KG1 (cell line): Measurements from ENCODE around the gene VSNL1.

Experiments
- DNase-seq: peaks from one replicate; lab custom pipeline; 2025; lab: John Stamatoyannopoulos, UW

The VSNL1 gene

DNA sequence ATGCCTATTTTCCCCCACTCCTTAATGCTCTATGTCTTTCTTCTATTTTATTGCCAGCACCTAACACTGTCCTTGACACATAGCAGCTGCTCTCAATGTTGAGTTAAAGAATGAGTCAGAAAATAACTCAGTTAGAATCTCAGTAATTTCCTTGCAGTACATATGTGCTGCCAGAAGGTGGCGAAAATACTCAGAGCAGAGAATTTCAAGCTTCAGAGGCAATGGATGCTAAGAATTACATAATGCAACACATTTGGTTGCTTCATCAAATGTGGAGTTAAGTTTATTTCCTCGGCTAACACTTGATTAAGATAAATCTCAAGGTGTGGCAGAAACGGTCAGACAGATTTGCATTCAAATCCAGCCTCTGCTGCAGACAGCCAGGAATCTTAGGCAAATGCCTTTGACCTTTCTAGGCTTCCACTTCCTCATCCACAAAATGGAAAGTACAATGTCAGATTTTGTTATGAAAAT, 105.6 kb downstream of the VSNL1 start:
- DNase-seq, result peak; percentile 37

- DNase-seq, result no peak
Observed at GRCh38 chr2:17646838-17647701, 106.6 kb downstream of the VSNL1 start.

DNA sequence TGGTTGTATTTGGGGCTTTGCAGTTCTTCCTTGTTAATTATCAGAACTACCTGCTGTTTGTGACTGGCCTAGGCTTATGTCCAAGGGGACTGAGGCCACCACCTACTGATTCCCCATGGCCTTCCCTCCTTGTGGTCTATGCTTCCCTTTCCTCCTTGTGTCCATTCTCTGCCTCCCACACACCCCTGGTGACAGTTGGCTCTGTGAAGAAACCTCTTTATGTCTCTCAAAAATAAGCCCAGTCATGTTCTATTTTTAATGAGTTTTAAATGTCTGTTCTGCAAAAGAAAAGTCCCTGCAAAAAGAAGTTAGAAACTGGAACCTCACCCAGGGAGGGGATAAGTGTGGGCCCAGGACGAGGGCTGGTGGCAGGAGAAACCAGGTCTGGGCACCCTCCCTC, 108.1 kb downstream of the VSNL1 start:
- no peak for DNase-seq

GRCh38 chr2:17649026-17649425, 108.5 kb downstream of the VSNL1 start:
- no peak for DNase-seq

GRCh38 chr2:17652681-17653394, 112.3 kb downstream of the VSNL1 start:
- DNase-seq, result no peak

DNA sequence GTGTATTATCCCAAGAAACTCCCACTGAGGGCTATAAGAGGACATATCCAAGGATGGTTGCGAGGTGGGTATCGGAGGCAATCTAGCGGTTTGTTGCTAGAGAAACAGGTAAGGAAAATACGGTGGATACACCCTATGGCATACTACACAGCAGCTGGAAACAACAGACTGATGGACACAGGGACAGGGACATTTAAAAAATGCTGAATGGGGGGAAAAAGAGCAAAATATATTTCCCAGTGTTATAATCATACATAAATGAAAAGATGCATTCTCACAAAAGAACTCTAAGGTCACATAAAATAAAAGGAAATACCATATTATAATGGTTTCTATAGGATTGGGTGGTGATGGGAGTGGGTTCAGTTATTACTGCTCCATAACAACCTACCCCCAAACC, 117.3 kb downstream of the VSNL1 start:
- no peak for DNase-seq

- DNase-seq, result no peak
Observed at GRCh38 chr2:17658251-17658843, 117.9 kb downstream of the VSNL1 start.

DNA sequence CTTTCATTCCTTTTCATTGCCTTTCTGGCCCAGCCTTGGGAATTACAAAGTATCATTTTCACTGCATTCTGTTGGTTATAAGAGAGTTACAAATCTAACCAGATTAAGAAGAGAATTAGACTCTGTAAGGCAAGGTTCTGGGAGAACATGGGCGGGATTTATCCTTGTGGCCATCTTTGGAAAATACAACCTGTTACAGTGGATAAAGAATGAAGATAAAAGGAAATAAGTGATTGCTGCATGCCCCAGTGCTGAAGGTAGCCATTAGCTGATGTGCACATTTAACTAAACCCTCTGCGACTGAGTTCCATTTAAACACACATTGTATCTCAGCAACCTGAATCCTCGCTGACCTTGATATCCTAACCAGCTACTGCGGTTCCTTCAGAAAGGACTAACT, 119.7 kb downstream of the VSNL1 start:
- DNase-seq, result no peak

DNA sequence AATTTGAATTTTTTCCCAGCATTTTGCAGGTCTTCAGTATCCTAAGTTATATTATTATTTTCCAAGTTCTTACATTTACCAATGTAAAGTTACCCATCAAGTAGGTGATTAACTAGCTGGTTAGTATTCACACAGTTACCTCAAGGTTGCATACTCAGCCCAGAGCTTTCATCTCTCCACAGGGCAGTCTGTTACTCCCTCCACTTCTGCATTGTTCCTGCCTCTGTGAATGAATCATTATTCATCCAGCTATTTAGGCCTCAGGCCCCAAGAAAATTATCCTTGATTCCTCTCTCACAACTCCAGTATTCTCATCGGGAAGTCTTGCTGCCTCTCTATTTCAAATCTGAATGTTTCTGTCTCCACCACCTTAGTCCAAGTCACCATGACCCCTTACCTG, 121.0 kb downstream of the VSNL1 start:
- no peak for DNase-seq

GRCh38 chr2:17662723-17663122, 122.2 kb downstream of the VSNL1 start:
- no peak for DNase-seq

DNA sequence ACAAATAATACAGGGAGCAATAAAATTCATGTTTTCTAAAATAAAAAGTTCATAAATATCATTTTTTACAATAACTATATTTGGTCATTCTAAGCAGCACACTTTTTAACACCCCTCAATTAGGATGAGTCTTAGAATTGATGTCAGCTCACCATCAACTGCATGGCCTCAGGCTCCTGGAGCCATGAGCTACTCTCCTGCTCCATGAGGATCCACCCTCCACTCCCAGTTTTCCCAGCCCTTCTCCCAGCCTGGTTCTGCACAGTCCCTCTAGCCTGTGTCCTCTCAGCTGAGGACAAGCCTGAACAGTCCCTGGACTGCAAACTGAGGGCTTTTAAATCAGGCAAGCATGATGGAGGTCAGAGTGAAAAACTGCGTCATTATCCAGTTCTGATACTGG, 124.0 kb downstream of the VSNL1 start:
- no peak for DNase-seq

- DNase-seq, result no peak
Observed at GRCh38 chr2:17667898-17668297, 127.4 kb downstream of the VSNL1 start.

DNA sequence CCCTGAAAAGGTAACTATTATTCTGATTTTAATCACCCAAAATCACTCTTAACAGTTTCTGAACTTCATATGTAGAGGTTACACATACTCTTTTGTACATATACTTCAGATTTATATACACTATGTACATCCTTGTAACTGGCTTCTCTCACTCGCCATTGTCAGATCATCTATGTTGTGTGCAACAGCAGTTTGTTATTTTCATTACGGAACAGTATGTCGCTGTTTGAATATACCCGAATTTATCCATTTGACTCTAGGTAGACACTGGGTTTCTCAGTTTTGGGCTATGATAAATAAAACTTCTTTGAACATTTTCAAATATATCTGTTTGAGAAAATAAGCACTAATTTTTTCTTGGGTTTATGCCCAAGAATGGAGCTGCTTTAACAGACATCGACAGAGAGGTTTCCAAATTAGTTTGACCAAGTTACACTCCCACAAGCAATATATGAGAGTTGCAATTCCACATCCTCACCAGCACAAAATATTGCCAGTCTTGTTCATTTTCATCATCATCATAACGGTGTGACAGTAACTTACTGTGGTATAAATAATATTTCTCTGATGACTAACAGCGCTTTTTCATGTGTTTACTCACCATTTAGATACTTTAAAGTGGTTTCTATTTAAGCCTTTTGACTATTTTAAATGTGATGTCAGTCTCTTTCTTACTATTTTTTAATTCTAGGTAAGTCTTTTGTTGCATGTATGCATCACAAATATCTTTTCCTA, 132.3 kb downstream of the VSNL1 start:
- DNase-seq, result no peak

DNA sequence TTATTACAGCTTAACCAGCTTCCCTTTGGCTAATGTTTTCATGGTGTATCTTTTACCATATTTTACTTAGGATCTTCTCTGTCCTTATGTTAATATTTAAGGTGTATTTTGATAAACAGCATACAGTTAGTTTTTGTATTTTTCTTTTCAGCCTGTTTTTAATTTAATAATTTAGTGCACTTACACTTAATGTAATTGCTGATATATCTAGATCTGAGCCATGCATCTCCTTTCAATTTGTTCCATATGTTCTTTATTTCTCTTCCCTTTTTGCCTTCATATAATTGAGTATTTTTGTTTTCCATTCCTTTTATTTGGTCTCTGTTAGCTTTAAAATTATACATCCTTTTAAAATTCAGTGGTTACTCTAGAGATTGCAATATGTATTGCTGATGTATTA, 134.3 kb downstream of the VSNL1 start:
- DNase-seq, result no peak

GRCh38 chr2:17680119-17680518, 139.6 kb downstream of the VSNL1 start:
- no peak for DNase-seq

- no peak for DNase-seq
Observed at GRCh38 chr2:17682098-17682857, 141.8 kb downstream of the VSNL1 start.

GRCh38 chr2:17683981-17684380, 143.5 kb downstream of the VSNL1 start:
- no peak for DNase-seq

GRCh38 chr2:17688600-17688999, 148.1 kb downstream of the VSNL1 start:
- no peak for DNase-seq

DNA sequence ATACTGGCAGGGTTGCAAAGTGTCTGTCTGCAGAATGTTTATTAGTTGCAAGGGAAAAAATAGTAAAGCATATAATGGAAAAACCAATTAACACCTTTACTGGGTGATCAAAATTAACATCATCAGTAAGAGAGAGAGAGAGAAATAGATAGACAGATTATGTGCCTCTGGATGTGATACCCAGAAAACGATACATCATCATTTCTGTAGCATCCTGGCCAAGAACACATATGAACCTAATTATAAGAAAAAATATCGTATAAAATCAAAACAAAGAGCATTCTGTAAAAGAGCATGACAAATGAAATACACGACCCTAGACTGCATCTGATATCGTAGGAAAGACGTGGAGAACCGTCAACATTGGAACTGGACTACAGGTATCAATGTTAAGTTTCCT, 148.5 kb downstream of the VSNL1 start:
- no peak for DNase-seq

DNA sequence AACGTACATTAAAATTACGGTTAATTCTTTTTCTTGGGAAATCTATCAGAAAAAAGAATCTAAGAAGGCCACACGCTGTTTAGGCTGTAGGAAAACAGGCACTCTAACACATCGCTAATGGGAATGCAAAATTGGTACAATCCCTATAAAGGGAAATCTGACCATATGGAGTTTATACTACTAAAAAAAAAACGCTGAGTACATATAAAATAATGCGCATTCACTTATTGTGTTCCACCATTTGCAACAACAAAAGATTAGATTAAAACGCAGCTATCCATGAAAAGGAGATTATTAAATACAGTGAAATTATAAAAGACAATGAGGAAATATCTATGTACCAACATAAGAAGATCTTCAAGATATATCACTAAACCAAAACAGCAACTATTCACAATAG, 150.3 kb downstream of the VSNL1 start:
- no peak for DNase-seq
